Stimulated activated CD8-positive, alpha-beta memory T cell treated with anti-CD3 and anti-CD28 coated beads, Interleukin-15, amount 100 ng/mL, for 24 hours (primary cell): ENCODE results near the gene CUX1.
A peak's percentile ranks its signal among the peaks of the same experiment; 100 is the strongest.
"Not testable (repeated sequence)": the region's sequence is repeated elsewhere in the genome, so short reads cannot be mapped to it uniquely, and the experiment has no call there.

Source experiments
- DNase-seq: peaks from one replicate; pipeline ENCODE4 v3.0.0-alpha.2; 2020; ENCODE audit warnings: low read depth

The CUX1 gene

GRCh38 chr7:101854084-101854865 lies 36.8 kb downstream of the CUX1 start:
- DNase-seq = no peak

DNA sequence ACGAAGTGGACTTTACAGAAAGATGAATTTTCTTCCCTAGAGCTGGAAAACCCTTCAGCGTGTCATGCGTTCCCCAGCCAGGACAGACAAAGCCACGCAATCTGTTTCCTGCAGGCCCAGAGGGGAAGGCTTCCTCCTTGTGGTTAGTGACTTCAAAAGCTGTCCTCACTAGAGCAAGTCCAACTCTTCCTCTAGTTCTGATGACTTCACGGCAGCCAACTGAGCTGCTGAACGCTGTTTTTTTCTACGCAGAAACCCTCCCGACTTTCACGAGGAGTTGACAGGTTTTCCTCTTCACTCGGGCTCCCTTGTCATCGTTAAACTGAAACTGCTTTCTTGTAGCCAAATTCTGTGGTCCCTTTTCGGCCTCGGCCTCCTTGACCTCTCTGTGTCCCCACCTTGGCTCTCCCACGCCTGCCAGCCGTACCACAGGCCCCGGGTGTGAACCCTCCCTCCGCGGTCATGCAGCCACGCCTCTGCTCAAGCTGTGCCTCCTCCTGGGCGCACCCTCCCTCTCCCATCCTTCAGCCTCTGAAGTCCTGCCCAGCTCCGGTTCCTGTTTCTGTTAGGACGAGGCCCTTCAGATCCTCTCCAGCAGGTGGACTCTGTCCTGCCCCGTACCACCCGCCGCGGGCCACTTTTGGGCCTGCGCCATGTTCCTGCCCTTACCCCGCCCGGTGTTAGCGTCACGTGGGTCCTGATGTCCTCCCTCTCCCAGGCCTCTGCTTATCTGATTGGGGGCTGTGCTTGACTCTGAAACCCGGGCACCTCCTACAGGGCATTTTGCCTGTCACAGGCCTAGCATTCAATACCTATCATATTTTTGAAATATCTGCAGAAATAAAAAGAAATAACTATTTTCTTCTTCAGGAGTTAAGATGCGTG lies 39.3 kb downstream of the CUX1 start:
- peak; percentile 46 for DNase-seq

DNA sequence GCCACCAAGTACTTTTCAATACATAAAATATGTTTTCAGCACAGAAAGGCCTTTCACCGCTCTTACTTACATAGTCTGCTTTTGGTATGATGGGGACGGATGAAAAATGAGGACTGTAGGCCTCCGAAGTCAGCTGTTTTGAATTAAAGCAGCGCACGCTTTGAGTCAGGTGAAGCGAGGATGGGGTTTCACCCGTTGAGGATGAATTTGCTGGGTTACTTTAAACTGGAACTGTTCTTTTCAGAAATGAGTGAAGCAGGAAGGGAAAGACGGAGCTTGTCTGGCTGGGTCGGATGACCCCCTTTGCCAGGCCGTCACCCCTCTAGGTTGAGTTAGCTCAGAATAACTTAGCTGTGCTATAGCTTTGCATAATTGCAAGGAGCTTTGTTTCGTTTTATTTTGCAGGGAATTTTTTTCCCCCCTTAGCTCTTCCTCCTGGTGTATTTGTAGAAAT lies 40.0 kb downstream of the CUX1 start:
- no peak for DNase-seq

- no peak for DNase-seq
Observed at GRCh38 chr7:101858437-101859385, 41.3 kb downstream of the CUX1 start.

DNA sequence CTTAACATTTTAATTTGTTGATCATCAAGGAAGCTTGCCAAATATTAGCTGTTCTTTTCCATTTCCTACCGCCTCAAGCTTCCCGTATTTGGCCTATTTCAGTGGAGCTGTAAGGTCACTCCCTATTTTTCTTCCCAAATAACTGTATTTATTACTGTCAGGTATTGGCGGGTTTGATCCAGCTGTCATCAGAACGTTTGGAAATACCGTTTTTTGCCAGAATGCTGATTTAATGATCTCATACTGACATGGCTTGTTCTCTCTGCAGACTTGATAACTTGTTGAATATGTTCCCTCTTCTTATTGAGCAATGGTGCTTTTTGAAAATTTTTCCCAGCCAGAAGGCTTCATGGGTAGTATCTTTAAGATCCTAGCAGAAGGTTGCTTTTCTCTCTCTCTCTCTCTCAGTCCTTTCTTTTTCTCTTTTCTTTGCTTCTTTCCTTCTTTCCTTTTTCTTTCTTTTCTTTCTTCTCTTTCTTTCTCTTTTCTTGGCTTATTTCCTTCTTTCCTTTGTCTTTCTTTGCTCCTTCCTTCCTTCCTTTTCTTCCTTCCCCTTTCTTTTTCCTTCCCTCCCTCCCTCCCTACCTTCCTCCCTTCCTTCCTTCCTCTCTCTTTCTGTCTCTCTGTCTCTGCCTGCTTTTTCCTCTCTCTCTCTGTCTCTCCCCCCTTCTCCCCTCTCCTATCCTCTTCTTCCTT lies 42.1 kb downstream of the CUX1 start:
- DNase-seq = no peak

DNA sequence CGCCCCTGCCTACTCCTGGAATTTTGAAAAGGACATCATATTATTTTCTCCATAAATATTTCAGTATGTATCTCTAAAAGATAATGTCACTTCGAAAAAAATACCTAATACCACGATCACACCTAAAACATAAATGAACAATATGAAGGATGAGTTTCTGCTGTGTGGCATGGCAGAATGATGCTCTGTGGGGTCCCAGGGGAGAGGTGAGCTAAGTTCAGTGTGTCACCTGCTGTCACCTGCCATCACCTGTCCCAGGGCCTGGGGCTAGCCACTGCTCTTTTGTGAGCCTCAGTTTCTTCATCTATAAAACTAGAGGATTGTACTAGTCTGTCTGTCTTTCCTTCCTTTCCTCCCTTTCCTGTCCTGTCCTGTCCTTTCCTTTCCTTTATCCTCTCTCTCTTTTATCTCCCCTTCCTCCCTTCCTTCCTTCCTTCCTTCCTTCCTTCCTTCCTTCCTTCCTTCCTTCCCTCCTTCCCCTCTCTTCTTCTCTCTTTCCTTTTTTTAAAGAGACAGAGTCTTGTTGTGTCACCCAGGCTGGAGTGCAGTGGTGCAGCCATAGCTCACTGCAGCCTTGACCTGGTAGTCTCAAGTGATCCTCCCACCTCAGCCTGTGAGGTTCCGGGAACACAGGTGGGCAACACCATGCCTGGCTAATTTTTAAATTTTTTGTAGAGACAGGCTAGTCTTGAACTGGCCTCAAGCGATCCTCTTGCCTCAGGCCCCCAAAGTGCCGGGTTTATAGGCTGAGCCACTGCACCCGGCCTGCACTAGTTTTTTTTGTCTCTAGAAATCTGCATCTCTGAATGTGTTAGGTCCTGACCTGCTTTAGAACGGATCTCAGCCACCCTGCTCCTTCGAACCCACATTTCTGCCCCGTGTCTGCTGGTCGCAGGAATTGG lies 43.1 kb downstream of the CUX1 start:
- no peak for DNase-seq

- DNase-seq = no peak
Observed at GRCh38 chr7:101861218-101861775, 43.9 kb downstream of the CUX1 start.

GRCh38 chr7:101862280-101863220 lies 45.1 kb downstream of the CUX1 start:
- no peak for DNase-seq

DNA sequence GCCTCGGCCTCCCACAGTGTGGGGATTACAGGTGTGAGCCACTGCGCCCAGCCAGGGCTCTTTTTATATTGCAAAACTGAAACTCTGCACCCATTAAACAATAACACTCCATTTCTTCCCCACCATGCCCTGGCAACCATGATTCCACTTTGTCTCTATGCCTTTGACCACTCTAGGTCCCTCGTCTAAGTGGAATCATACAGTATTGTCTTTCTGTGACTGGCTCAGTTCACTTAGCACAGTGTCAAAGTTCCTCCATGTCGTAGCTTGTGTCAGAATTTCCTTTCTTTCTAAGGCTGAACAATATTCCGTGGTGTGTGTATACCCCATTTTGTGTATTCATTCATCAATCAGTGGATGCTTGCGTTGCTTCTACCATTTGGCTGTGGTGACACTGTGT lies 46.2 kb downstream of the CUX1 start:
- DNase-seq = no peak

DNA sequence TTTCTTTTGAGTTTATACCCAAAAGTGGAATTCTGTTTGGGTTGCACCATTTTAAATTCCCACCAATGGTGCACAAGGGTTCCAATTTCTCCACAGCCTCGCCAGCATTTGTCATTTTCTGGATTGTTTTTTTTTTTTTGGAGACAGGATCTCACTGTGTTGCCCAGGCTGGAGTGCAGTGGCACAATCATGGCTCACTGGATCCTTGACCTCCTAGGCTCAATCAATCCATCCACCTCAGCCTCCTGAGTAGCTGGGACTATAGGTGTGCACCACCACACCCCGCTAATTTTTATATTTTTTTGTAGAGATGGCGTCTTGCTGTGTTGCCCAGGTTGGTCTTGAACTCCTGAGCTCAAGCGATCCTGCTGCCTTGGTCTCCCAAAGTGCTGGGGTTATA lies 46.6 kb downstream of the CUX1 start:
- no peak for DNase-seq

DNA sequence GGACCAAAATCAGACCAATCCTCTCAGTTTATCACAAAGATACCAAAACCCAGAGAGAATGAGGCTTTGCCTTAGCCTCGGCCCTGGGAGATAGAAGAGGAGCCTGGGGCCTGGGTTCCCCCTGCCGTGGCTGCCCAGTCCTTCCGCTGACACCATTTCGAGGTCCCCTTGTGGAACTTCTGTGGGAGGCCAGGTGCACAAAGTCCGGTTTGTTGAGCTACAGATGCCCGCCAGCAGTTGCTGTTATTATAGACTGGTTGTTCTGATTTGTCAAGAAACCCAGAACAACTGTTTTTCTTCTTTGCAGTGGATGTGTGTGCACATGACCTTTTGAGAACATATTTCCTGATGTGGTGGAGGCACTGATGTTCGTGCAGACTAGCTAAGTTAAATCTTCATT lies 47.6 kb downstream of the CUX1 start:
- DNase-seq = no peak

- no peak for DNase-seq
Observed at GRCh38 chr7:101865455-101865854, 48.0 kb downstream of the CUX1 start.

DNA sequence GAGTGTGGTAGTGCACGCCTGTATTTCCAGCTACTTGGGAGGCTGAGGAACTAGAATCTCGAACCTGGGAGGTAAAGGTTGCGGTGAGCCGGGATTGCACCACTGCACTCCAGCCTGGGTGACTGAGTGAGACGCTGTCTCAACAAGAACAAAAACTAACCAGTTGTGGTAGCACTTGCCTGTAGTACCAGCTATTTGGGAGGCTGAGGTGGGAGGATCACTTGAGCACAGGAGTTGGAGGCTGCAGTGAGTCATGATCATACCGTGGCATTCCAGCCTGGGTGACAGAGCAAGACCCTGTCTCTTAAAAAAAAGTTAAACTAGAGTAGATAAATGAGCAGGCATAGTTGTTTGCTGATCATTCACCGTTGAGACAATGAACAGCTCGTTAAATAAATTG lies 48.9 kb downstream of the CUX1 start:
- DNase-seq = no peak

DNA sequence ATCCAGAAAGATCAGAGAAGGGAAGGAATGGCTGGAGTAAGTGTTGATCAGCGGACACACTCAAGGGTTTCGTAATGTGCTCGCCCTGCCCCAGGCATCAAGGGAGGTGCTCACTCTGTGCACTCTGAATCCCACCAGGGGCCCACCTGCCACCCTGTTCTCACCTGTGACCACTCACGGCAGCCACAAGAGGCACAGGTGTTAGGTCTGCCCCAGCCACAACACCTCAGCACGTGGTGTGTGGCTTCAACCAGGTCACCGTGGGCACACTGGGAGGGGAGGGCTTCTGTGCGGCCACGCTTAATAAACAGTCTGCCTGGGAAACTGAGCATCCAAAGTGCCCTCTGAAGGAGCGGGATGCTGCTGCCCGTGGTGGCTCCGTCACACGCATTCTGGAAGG lies 49.8 kb downstream of the CUX1 start:
- no peak for DNase-seq

- not testable (repeated sequence) for DNase-seq
Observed at GRCh38 chr7:101867681-101868080, 50.3 kb downstream of the CUX1 start.

DNA sequence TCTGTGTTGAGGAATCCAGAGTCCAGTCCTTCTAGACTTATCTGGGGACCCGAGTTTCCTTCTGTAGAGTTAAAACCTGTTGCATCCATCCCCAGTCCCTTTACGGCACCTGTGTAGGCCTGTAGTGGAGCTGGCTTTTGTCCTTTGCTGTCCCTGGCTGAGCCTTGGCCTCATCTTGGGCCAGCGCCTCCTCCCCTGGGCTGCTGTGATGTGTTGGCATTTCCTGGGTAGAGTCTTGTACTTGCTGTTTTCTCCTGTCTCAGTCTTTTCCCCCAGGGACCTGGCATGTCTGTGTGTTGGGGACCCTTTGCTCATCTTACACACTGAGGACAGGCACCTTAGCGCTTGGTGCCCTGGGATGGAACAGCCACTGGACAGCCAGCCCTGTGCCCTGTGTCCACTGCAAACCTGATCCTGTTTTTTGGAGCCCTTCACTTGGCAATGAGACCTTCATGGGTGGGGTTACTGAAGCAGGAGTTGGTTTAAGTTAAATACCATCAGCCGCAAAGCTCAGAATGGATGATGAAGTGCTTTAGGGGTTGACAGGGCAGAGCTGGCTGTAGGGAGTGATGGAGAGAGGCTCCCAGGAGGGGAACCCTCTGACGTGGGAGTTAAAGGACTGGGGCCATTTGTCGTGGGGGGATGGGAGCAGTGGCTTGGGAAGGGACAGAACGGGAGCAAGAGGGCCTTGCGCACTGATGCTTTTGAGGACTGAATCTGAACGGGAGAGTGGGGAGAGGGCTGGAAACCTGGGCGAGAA lies 50.9 kb downstream of the CUX1 start:
- DNase-seq = no peak

GRCh38 chr7:101869026-101869900 lies 51.8 kb downstream of the CUX1 start:
- DNase-seq = no peak
